ENCODE measurements around the gene CRYGC. TPM values are rescaled to one million over a fixed set of nuclear protein-coding genes. Genes with fewer than 3 reads are reported as not detected.

Gene CRYGC
- total and polyA plus RNA-seq, 2 of the 13 experiments (the other 11 are each of a cell fraction or from before 2014, with no cell fraction given): 0.20 to 0.27 TPM

DNA sequence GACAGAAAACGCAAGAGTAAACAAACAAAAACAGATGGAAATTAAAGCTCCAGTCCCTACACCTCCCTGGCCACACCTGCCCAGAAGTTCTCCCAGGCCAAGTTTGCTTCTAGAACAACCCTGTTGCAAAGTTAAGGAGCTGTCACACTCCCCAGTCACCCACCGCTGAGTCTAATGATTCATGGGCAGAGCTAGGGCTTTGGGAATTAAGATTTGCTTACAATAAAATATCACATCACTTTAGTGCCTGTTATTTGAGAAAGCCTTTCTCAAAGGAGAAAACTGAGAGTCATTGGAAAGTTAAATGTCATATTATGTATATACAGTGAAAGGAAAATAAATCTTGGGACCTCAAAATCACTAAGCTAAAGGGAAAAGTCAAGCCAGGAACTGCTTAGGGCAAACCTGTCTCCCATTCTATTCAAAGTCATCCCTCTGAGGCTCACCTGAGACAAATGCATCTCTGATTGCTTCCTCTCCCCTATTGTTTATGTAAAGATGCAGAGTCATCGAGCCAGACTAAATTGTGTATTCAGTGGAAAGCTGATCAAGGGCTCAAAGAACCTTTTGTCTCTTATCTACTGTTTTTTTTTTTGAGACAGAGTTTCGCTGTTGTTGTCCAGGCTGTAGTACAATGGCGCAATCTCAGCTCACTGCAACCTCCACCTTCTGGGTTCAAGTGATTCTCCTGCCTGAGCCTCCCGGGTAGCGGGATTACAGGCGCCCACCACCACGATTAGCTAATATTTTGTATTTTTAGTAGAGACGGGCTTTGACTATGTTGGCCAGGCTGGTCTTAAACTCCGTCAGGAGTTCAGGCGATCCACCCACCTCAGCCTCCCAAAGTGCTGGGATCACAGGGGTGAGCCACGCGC is 13.5 kb upstream of the CRYGC start (continued):
- TF ChIP-seq, protein P1, sequence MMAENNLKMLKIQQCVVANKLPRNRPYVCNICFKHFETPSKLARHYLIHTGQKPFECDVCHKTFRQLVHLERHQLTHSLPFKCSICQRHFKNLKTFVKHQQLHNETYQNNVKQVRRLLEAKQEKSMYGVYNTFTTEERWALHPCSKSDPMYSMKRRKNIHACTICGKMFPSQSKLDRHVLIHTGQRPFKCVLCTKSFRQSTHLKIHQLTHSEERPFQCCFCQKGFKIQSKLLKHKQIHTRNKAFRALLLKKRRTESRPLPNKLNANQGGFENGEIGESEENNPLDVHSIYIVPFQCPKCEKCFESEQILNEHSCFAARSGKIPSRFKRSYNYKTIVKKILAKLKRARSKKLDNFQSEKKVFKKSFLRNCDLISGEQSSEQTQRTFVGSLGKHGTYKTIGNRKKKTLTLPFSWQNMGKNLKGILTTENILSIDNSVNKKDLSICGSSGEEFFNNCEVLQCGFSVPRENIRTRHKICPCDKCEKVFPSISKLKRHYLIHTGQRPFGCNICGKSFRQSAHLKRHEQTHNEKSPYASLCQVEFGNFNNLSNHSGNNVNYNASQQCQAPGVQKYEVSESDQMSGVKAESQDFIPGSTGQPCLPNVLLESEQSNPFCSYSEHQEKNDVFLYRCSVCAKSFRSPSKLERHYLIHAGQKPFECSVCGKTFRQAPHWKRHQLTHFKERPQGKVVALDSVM (CRISPR knock-in tag; IDR thresholded peaks at IDR 0.05): peak; percentile 100
- TF ChIP-seq PAF1 (CRISPR knock-in tag; IDR thresholded peaks at IDR 0.05) (no peak), HMGA1 (CRISPR knock-in tag; conservative IDR thresholded peaks at IDR 0.05) (no peak), ISL2 (CRISPR knock-in tag; IDR thresholded peaks at IDR 0.05) (peak; percentile 48; the same call in 1 of the 2 replicates), TCF7L2 (IDR thresholded peaks at IDR 0.05; ENCODE audit: low read depth, low read length) (no peak), TP53 (CRISPR knock-in tag; conservative IDR thresholded peaks at IDR 0.05) (0 out of 2 replicates have a peak, but pooled peaks have one; percentile 57), ZC3H4 (CRISPR knock-in tag; IDR thresholded peaks at IDR 0.05; ENCODE audit: borderline replicate concordance) (no peak), SMARCE1 (IDR thresholded peaks at IDR 0.05; ENCODE audit: borderline replicate concordance) (no peak), ZNF350 (CRISPR knock-in tag; IDR thresholded peaks at IDR 0.05; ENCODE audit: borderline replicate concordance, low read depth) (no peak)
- TF ChIP-seq, protein P2, sequence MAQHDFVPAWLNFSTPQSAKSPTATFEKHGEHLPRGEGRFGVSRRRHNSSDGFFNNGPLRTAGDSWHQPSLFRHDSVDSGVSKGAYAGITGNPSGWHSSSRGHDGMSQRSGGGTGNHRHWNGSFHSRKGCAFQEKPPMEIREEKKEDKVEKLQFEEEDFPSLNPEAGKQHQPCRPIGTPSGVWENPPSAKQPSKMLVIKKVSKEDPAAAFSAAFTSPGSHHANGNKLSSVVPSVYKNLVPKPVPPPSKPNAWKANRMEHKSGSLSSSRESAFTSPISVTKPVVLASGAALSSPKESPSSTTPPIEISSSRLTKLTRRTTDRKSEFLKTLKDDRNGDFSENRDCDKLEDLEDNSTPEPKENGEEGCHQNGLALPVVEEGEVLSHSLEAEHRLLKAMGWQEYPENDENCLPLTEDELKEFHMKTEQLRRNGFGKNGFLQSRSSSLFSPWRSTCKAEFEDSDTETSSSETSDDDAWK (CRISPR knock-in tag; IDR thresholded peaks at IDR 0.05): no peak
- TF ChIP-seq, protein P3, sequence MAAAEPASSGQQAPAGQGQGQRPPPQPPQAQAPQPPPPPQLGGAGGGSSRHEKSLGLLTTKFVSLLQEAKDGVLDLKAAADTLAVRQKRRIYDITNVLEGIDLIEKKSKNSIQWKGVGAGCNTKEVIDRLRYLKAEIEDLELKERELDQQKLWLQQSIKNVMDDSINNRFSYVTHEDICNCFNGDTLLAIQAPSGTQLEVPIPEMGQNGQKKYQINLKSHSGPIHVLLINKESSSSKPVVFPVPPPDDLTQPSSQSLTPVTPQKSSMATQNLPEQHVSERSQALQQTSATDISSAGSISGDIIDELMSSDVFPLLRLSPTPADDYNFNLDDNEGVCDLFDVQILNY (CRISPR knock-in tag; conservative IDR thresholded peaks at IDR 0.05): no peak
- TF ChIP-seq, protein P4, sequence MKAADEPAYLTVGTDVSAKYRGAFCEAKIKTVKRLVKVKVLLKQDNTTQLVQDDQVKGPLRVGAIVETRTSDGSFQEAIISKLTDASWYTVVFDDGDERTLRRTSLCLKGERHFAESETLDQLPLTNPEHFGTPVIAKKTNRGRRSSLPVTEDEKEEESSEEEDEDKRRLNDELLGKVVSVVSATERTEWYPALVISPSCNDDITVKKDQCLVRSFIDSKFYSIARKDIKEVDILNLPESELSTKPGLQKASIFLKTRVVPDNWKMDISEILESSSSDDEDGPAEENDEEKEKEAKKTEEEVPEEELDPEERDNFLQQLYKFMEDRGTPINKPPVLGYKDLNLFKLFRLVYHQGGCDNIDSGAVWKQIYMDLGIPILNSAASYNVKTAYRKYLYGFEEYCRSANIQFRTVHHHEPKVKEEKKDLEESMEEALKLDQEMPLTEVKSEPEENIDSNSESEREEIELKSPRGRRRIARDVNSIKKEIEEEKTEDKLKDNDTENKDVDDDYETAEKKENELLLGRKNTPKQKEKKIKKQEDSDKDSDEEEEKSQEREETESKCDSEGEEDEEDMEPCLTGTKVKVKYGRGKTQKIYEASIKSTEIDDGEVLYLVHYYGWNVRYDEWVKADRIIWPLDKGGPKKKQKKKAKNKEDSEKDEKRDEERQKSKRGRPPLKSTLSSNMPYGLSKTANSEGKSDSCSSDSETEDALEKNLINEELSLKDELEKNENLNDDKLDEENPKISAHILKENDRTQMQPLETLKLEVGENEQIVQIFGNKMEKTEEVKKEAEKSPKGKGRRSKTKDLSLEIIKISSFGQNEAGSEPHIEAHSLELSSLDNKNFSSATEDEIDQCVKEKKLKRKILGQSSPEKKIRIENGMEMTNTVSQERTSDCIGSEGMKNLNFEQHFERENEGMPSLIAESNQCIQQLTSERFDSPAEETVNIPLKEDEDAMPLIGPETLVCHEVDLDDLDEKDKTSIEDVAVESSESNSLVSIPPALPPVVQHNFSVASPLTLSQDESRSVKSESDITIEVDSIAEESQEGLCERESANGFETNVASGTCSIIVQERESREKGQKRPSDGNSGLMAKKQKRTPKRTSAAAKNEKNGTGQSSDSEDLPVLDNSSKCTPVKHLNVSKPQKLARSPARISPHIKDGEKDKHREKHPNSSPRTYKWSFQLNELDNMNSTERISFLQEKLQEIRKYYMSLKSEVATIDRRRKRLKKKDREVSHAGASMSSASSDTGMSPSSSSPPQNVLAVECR (CRISPR knock-in tag; IDR thresholded peaks at IDR 0.05; ENCODE audit: borderline replicate concordance): no peak
- TF ChIP-seq, protein P5, sequence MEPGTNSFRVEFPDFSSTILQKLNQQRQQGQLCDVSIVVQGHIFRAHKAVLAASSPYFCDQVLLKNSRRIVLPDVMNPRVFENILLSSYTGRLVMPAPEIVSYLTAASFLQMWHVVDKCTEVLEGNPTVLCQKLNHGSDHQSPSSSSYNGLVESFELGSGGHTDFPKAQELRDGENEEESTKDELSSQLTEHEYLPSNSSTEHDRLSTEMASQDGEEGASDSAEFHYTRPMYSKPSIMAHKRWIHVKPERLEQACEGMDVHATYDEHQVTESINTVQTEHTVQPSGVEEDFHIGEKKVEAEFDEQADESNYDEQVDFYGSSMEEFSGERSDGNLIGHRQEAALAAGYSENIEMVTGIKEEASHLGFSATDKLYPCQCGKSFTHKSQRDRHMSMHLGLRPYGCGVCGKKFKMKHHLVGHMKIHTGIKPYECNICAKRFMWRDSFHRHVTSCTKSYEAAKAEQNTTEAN (CRISPR knock-in tag; conservative IDR thresholded peaks at IDR 0.05): no peak
- TF ChIP-seq, protein P6, sequence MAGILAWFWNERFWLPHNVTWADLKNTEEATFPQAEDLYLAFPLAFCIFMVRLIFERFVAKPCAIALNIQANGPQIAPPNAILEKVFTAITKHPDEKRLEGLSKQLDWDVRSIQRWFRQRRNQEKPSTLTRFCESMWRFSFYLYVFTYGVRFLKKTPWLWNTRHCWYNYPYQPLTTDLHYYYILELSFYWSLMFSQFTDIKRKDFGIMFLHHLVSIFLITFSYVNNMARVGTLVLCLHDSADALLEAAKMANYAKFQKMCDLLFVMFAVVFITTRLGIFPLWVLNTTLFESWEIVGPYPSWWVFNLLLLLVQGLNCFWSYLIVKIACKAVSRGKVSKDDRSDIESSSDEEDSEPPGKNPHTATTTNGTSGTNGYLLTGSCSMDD (CRISPR knock-in tag; IDR thresholded peaks at IDR 0.05): no peak

Measured in HepG2 (cell line).